ENCODE results near the gene PRRG2. TPM values are rescaled to one million over a fixed set of nuclear protein-coding genes. Genes with fewer than 3 reads are reported as not detected.
A peak's percentile ranks its signal among the peaks of the same experiment; 100 is the strongest.

Gene PRRG2
- total RNA-seq, 1 donor from 2014 or later, result not detected

DNA sequence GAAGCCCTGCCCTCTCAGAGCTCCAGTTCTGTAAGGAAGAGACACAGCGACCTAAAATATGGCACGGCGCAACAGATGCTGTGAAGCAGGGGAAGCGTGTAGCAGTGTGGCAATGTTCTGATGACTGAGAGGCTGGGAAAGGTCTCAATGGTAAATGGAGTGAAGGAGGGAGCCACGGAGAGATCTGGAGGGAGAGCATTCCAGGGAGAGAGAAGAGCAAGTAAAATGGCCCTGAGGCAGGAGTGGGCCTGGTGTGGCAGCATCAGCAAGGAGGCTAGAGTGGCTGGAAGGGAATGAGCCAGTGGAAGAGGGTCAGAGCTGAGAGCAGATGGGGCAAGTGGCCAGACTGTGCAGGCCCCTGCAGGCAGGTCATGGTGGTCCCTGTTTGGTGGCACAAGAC, 37.0 kb upstream of the PRRG2 start:
- peaks cover 0 to 3% (median 0%) of the 10 kb centered on the region in 3 donors for H3K36me3 ChIP-seq (ENCODE audit: control insufficient read depth in 3 of 3, insufficient read depth in 3 of 3, low read length in 3 of 3)
- no peaks in the 10 kb centered on the region for H3K9me3 ChIP-seq (ENCODE audit: control insufficient read depth in 3 of 3, low read length in 3 of 3)
- no peak overlapping the region for H3K27ac ChIP-seq (ENCODE audit: low read depth, low read length)
- peaks cover 0 to 3% (median 3%) of the 10 kb centered on the region in 3 donors for H3K4me1 ChIP-seq (ENCODE audit: control insufficient read depth in 3 of 3, insufficient read depth in 3 of 3, low read length in 3 of 3)
- no peaks in the 10 kb centered on the region for H3K27me3 ChIP-seq (ENCODE audit: control insufficient read depth in 3 of 3, insufficient read depth in 3 of 3, low read length in 3 of 3)
- H3K4me3 ChIP-seq (ENCODE audit: low read length in 3 of 3), result no peak overlapping the region
- H3K9ac ChIP-seq (ENCODE audit: low read depth in 1 of 3, low read length in 3 of 3), result no peak overlapping the region

DNA sequence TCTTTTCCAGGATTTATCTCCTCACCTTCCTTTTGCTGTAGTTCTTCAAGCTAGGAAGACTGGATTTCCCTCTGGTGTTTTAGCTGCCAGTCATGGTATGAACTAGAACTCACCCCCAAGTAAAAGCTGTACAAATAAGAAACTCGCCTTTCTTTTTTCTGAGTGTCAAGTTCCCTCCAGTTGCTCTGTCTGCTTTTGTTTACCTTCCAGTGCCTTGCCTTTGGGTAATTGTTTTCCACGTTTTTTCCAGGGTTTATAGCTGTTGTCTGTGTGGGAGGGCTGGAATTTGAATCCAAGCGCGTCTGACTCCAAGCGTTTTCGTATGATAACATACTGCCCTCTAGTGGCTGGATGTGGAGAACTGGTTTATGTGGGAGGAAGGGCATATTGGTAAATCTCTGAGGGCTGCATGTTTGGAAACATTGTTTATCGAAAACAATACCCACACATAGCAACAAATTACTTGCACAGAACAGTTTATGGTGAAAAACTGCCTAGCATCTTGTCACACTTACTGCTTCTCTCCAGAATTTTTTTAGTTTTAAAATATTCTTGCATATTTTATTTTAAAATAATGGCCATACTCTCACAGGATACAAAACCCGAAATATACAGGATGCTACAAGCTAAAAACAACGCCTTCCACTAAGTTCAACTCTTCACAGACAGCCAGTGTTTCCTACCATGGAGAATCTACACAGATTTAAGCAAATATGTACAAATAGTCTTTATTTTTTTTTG, 34.1 kb upstream of the PRRG2 start:
- Histone ChIP-seq H3K9ac (ENCODE audit: low read depth in 1 of 3, low read length in 3 of 3) (peak overlapping the region in 2 of 3 donors; percentile 1 to 34), H3K36me3 (ENCODE audit: control insufficient read depth in 3 of 3, insufficient read depth in 3 of 3, low read length in 3 of 3) (no peaks in the 10 kb centered on the region), H3K27me3 (ENCODE audit: control insufficient read depth in 3 of 3, insufficient read depth in 3 of 3, low read length in 3 of 3) (no peaks in the 10 kb centered on the region), H3K4me1 (ENCODE audit: control insufficient read depth in 3 of 3, insufficient read depth in 3 of 3, low read length in 3 of 3) (peaks cover 0 to 3% (median 3%) of the 10 kb centered on the region in 3 donors), H3K27ac (ENCODE audit: low read depth, low read length) (no peak overlapping the region), H3K4me3 (ENCODE audit: low read length in 3 of 3) (peak overlapping the region in 2 of 3 donors; percentile 29 to 54), H3K9me3 (ENCODE audit: control insufficient read depth in 3 of 3, low read length in 3 of 3) (no peaks in the 10 kb centered on the region)

GRCh38 chr19:49549045-49549444, 32.1 kb upstream of the PRRG2 start:
- H3K9ac ChIP-seq (ENCODE audit: low read depth in 1 of 3, low read length in 3 of 3), result no peak overlapping the region
- H3K36me3 ChIP-seq (ENCODE audit: control insufficient read depth in 3 of 3, insufficient read depth in 3 of 3, low read length in 3 of 3), result peaks cover 0 to 6% (median 4%) of the 10 kb centered on the region in 3 donors
- H3K27me3 ChIP-seq (ENCODE audit: control insufficient read depth in 3 of 3, insufficient read depth in 3 of 3, low read length in 3 of 3), result no peaks in the 10 kb centered on the region

DNA sequence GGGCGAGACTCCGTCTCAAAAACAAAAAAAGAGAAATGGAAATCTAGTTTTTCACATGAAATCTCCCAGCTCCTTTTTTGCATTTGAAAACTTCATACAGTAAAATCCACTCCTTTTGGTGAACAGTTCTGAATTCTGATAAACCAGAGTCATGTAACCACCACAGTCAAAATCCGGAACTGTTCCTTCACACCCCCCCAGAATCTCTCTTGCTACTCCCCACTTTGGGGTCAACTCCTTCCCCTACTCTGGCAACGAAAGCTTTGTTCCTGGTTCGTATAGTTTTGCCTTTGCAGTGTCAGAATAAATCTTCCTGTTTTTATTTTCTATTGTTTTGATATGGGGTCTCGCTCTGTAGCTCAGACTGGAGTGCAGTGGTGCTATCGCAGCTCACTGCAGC, 29.6 kb upstream of the PRRG2 start:
- Histone ChIP-seq H3K36me3 (ENCODE audit: control insufficient read depth in 3 of 3, insufficient read depth in 3 of 3, low read length in 3 of 3) (peaks cover 9 to 23% (median 17%) of the 10 kb centered on the region in 3 donors), H3K9me3 (ENCODE audit: control insufficient read depth in 3 of 3, low read length in 3 of 3) (no peaks in the 10 kb centered on the region), H3K27me3 (ENCODE audit: control insufficient read depth in 3 of 3, insufficient read depth in 3 of 3, low read length in 3 of 3) (no peaks in the 10 kb centered on the region), H3K4me3 (ENCODE audit: low read length in 3 of 3) (no peak overlapping the region), H3K9ac (ENCODE audit: low read depth in 1 of 3, low read length in 3 of 3) (no peak overlapping the region), H3K27ac (ENCODE audit: low read depth, low read length) (no peak overlapping the region), H3K4me1 (ENCODE audit: control insufficient read depth in 3 of 3, insufficient read depth in 3 of 3, low read length in 3 of 3) (peaks cover 3 to 6% (median 5%) of the 10 kb centered on the region in 3 donors)

More at GRCh38 chr19:49549045-49549444, 32.1 kb upstream of the PRRG2 start:
- H3K9me3 ChIP-seq (ENCODE audit: control insufficient read depth in 3 of 3, low read length in 3 of 3), result no peaks in the 10 kb centered on the region
- H3K4me1 ChIP-seq (ENCODE audit: control insufficient read depth in 3 of 3, insufficient read depth in 3 of 3, low read length in 3 of 3), result peaks cover 2 to 3% (median 3%) of the 10 kb centered on the region in 3 donors
- no peak overlapping the region for H3K4me3 ChIP-seq (ENCODE audit: low read length in 3 of 3)
- H3K27ac ChIP-seq (ENCODE audit: low read depth, low read length), result no peak overlapping the region

GRCh38 chr19:49552749-49553148, 28.4 kb upstream of the PRRG2 start:
- Histone ChIP-seq H3K4me3 (ENCODE audit: low read length in 3 of 3) (no peak overlapping the region), H3K36me3 (ENCODE audit: control insufficient read depth in 3 of 3, insufficient read depth in 3 of 3, low read length in 3 of 3) (peaks cover 19 to 33% (median 27%) of the 10 kb centered on the region in 3 donors), H3K27me3 (ENCODE audit: control insufficient read depth in 3 of 3, insufficient read depth in 3 of 3, low read length in 3 of 3) (no peaks in the 10 kb centered on the region), H3K4me1 (ENCODE audit: control insufficient read depth in 3 of 3, insufficient read depth in 3 of 3, low read length in 3 of 3) (peaks cover 0 to 5% (median 3%) of the 10 kb centered on the region in 3 donors), H3K9ac (ENCODE audit: low read depth in 1 of 3, low read length in 3 of 3) (no peak overlapping the region), H3K27ac (ENCODE audit: low read depth, low read length) (no peak overlapping the region), H3K9me3 (ENCODE audit: control insufficient read depth in 3 of 3, low read length in 3 of 3) (no peaks in the 10 kb centered on the region)

DNA sequence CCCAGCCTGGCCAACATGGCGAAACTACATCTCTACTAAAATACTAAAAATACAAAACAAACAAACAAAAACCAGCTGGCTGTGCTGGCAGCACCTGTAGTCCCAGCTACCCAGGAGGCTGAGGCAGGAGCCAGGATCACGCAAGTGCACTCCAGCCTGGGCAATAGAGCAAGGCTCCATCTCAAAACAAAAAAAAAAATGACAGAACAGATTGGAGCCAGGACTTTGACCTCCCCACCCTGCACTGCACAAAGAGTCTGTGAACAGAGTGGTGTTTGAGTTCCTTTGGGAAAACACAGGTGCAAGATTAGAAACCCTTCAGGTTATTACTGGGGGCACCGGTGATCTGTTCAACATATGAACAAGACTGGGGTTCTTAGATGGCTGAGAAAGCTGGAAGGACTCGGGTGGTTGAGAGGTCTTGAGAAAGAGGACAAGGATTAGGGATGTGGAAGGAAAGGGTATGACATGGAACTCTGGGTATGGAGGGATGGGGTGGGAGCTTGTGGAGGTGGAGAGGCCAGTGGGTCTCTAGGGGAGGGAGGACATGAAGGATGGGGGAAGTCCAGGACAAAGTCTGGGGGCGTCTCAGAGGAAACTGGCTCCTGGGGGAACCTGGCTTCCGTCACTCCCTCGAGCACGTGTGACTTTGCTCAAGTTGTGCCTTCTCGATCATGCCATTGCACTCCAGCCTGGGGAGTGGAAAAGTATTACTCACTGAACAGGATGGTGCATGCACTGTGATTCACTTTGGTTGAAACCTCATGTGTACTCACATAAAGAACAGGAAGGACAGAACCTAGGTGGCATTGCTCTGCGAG, 27.5 kb upstream of the PRRG2 start:
- Histone ChIP-seq H3K27me3 (ENCODE audit: control insufficient read depth in 3 of 3, insufficient read depth in 3 of 3, low read length in 3 of 3) (no peaks in the 10 kb centered on the region), H3K9ac (ENCODE audit: low read depth in 1 of 3, low read length in 3 of 3) (no peak overlapping the region), H3K27ac (ENCODE audit: low read depth, low read length) (peak overlapping the region; percentile 30), H3K4me1 (ENCODE audit: control insufficient read depth in 3 of 3, insufficient read depth in 3 of 3, low read length in 3 of 3) (peaks cover 0 to 7% (median 3%) of the 10 kb centered on the region in 3 donors), H3K9me3 (ENCODE audit: control insufficient read depth in 3 of 3, low read length in 3 of 3) (no peaks in the 10 kb centered on the region), H3K36me3 (ENCODE audit: control insufficient read depth in 3 of 3, insufficient read depth in 3 of 3, low read length in 3 of 3) (peaks cover 25 to 40% (median 34%) of the 10 kb centered on the region in 3 donors), H3K4me3 (ENCODE audit: low read length in 3 of 3) (no peak overlapping the region)

GRCh38 chr19:49554701-49555181, 26.4 kb upstream of the PRRG2 start:
- Histone ChIP-seq H3K27ac (ENCODE audit: low read depth, low read length) (peak overlapping the region; percentile 30), H3K4me1 (ENCODE audit: control insufficient read depth in 3 of 3, insufficient read depth in 3 of 3, low read length in 3 of 3) (peaks cover 2 to 11% (median 4%) of the 10 kb centered on the region in 3 donors), H3K27me3 (ENCODE audit: control insufficient read depth in 3 of 3, insufficient read depth in 3 of 3, low read length in 3 of 3) (no peaks in the 10 kb centered on the region), H3K36me3 (ENCODE audit: control insufficient read depth in 3 of 3, insufficient read depth in 3 of 3, low read length in 3 of 3) (peaks cover 36 to 51% (median 44%) of the 10 kb centered on the region in 3 donors), H3K9me3 (ENCODE audit: control insufficient read depth in 3 of 3, low read length in 3 of 3) (no peaks in the 10 kb centered on the region), H3K9ac (ENCODE audit: low read depth in 1 of 3, low read length in 3 of 3) (no peak overlapping the region), H3K4me3 (ENCODE audit: low read length in 3 of 3) (no peak overlapping the region)

DNA sequence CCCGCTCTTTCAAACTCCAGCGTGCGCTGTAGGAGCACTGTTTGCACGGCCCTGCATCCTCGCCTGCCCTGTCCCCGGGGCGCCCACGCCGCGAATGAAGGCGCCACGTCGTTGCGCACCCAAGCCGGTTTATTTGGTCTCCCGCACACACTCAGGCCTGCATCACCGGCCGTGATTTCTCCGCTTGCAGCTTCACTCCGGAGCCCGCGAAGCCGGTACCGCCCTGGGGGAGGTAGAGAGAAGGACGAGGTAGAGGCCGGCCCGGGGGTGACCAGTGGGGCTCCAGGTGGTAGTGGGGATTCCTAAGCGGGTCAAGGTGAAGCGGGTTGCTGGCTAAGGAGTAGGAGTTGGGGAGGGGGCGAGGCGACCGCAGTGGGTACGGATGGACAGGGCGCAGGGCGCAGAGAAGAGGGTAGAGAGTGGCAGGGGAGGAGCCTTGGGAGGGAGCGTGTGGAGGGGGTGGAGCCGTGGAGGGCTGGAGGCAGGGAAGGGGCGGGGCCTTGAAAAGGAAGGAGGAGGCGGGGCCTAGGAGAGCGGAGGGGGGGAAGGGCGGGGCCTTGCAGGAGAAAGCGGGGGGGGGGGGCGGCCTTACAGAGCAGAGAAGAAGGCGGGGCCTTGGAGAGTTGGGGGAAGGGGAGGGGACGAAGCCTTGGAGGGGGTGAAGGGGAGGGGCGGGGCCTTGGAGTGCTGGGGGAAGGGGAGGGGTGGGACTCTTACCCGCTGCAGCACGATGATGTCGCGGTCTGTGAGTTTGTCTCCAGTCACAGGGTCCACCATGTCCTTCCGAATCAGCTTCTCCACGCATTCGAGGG, 25.3 kb upstream of the PRRG2 start:
- Histone ChIP-seq H3K27ac (ENCODE audit: low read depth, low read length) (peak overlapping the region; percentile 30), H3K4me3 (ENCODE audit: low read length in 3 of 3) (no peak overlapping the region), H3K27me3 (ENCODE audit: control insufficient read depth in 3 of 3, insufficient read depth in 3 of 3, low read length in 3 of 3) (no peaks in the 10 kb centered on the region), H3K9me3 (ENCODE audit: control insufficient read depth in 3 of 3, low read length in 3 of 3) (no peaks in the 10 kb centered on the region), H3K9ac (ENCODE audit: low read depth in 1 of 3, low read length in 3 of 3) (no peak overlapping the region), H3K4me1 (ENCODE audit: control insufficient read depth in 3 of 3, insufficient read depth in 3 of 3, low read length in 3 of 3) (peaks cover 13 to 22% (median 15%) of the 10 kb centered on the region in 3 donors), H3K36me3 (ENCODE audit: control insufficient read depth in 3 of 3, insufficient read depth in 3 of 3, low read length in 3 of 3) (peaks cover 41 to 53% (median 46%) of the 10 kb centered on the region in 3 donors)
